Measurements from ENCODE around the gene OSBPL2.

Gene OSBPL2

DNA sequence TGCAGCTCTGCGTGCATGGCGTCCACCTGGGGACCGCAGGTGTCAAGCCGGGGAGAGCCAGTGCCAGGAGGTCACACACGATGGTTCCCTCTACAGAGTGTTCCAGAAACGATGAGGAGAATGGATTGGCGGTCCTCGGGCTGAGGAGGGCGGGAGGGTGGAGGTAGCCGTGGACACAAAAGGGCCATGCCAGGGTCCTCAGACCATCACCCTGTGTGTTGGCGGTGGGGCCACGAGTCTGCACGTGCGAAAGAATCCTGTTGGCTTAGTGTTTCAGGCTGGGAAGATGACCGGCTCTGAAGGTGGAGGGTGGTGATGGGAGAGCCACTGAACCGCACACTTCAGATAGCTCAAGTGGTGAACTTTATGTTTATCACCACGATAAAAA is 31.9 kb upstream of the OSBPL2 start:
- no peak for DNase-seq (ENCODE audit: low read depth)

DNA sequence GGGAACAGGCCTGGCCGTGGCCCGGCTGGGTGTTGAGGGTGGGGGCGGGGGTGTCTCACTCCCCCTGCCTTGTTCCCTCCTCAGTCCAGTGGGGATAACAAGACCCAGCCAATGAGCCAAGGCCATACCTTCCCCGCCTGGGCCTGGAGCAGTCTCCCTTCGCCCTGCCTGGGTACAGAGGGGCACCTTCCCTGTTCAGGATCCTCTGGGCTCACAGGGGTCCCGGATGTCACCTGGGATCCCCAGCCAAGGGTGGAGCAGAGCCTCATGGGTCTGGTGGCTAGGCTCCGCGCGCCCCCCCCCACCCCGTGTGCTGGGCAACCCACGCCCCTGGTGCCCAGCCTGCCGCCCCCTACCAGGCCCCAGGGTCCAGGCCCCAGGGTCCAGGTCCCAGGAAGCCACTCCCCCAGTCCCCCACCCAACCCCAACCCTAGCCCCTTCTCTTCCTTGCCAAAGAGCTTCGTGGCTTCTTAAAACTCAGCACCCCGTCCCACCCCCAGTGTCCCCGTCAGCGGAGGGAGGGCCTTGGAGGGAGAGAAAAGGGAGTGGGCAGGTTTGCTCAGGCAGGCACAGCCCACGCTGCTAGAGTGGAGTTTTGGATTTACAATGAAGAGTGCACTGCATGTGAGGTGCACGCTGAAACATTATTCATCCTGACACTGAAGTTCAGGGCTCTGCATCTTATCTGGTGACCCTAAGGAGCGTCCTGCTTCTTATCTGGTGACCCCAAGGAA is 30.1 kb upstream of the OSBPL2 start:
- DNase-seq (ENCODE audit: low read depth): no peak

DNA sequence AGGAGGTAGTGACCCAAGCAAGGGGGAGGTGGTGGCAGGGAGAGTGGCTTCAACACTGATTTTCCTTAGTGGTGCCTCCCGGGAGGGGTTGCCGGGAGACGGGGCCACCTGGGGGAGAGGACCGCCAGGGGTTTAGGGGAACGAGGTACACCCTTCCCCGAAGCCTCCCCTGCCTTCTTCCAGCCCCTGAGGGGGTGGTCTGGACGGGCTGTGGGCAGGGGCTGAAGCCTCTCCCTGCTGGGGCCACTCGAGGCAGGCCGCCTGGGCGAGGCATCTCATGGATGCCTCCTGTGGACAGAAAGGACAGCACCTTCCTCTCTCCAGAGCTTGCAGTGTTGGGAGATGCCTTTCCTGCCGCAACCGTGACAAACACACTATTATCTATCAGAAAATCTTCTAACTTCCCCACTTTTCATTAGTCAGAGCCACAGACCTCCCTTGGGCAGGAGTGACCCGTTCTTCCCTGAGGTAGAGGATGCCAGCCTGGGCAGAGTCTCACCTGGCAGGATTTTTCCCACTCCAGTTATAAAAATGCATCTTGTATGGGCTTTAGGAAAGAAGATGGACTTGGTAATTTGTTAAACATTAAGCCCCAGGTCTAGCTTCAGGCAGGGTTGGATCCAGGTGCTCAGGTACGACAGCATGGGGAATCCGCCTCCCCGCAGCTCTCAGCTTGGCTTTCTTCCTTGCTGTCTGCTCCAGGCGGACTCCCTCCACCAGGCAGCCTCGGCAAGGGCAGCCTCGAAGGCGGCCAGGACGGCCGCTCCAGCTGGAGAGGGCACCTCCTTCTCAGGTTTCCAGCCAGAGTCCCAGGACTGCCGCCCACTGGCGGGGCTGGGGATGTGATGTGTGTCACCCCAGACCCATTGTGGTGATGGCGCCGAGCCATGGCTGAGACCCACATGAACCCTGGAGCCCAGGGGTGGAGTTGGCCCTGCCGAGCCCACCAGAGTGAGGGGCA is 29.2 kb upstream of the OSBPL2 start:
- DNase-seq (ENCODE audit: low read depth): no peak

GRCh38 chr20:62209850-62210495 is 28.3 kb upstream of the OSBPL2 start:
- no peak for DNase-seq (ENCODE audit: low read depth)

- DNase-seq (ENCODE audit: low read depth): no peak
Observed at GRCh38 chr20:62210496-62210855, 27.8 kb upstream of the OSBPL2 start.

- no peak for DNase-seq (ENCODE audit: low read depth)
Observed at GRCh38 chr20:62211216-62211615, 27.1 kb upstream of the OSBPL2 start.

DNA sequence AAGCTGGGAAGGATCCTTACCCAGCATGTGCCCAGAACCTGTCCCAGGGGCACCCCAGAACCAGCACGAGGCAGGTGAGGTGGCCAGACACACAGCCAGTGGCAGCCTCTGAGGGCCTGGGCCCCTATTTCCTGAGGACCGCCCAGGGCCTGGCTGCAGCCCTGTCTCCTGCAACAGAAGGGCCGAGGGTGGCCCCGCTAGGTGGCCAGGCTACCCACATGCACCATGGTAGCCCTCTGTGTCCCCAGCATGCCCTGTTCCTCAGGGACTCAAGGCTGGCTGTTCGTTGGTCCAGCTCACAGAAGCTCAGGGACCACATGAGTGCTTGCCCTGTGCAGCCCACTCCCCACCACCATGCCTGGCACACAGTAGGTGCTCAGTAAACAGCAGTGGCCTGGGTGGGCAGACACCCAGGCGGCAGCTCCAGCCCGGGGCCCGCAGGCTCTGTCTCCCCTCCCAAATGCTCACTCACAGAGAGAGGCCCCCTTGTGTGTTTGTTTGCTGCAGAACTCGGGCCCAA is 26.5 kb upstream of the OSBPL2 start:
- DNase-seq (ENCODE audit: low read depth): no peak

DNA sequence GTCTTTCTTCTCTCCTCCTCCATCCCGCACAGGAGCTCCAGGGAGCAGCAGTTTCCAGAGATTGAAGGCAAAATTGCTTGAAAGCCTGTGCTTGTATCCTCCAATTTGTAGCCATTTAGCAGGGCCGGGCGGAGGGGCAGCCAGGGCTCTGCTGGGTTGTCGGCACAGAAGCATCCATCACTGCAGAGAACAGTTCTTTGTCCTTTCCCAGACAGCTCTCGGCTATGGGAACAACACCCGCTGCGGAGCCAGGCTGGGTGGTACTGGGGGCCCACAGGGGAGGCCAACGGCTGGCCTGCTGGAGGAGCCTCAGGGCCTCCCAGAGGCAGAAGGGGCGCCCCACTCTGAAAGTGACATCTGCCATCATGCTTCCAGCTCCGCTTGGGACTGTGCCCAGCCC is 26.0 kb upstream of the OSBPL2 start:
- DNase-seq (ENCODE audit: low read depth): no peak

GRCh38 chr20:62214067-62214466 is 24.3 kb upstream of the OSBPL2 start:
- DNase-seq (ENCODE audit: low read depth): no peak

DNA sequence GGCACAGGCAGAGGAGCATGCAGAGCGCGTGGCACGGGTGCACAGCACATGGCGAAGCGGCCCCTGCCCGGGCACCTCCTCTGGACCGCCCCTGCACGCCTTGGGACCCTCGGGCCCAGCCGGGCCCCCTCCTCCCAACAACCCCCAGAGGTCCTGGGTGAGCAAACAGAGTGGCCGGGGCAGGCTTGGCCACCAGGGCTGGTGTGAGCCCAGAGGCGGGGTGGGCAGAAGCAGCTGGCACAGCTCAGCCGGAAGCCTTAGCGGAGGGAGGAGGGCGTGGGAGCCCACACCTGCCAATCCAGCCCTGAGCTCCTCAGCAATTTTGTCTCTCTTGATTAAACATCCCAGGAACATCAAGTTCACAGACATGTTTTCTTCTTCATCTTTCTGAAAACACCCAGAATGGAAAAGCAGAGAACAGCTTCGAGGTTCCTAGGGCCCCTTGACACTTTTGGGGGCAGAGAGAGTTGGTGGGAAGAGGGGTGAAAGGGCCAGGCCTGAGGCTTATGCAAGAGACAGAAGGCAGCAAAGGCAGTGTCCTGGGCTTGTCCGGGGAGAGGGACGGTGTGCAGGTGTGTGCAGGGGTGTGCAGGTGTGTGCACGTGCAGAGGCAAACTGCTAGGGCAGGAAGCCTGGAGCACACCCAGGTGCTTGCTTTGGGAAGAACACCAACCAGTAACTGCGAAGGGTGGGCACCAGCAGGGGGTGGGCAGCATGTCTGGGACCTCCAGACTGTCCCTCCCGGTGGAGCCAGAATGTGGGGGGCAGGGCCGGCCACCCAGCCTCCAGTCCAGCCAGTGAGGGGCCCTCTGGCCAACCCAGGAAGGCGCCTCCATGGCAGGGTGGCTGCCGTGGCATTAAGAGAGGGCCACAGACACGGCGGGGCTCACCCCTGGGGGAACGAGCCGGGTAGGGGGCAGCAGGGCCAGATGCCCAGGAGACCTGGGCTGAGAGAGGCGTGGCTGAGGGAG is 23.0 kb upstream of the OSBPL2 start:
- no peak for DNase-seq (ENCODE audit: low read depth)

GRCh38 chr20:62215991-62216635 is 22.2 kb upstream of the OSBPL2 start:
- DNase-seq (ENCODE audit: low read depth): no peak

DNA sequence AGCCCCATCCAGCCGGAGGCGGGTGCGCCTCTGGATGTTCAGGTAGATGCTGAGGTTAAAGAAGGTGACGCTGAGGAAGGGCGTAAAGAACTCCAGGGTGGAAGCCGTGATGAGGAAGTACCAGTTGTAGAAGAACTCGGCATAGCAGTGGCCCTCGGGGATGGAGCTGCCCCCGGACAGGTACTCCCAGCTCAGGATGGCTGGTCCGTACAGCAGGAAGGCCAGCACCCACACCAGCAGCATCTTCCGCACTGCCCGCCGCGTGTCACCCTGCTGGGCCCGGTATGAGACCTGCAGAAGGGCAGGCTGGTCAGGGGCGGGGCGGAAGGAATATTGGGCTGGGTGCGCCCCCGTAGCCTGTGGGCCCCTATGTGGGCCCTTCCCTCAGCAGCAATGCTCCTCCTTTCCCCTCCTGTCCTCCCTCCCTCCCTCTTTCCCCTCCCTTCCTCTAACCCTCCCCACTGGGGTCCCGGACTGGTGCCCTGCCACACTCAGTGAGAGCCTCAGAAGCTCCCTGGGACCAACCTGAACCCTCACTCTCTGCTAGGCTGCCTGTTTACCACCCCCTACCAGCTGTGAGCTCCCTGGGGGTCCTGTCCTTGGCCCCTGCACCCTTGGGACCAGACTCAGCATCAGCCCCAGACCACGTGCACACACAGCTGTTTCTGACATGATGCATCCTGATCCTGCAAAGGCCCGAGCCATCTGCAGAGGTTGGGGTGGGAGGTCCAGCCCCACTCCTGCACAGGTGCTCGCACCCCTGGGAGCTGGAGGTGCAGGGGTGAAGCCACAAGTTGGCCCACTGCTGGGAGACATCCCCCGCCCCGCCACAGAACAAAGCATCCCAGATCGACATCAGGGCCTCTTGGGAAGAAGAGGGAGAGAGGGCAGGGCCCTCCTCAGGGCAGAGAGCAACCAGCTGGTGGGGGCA is 21.4 kb upstream of the OSBPL2 start:
- no peak for DNase-seq (ENCODE audit: low read depth)

- no peak for DNase-seq (ENCODE audit: low read depth)
Observed at GRCh38 chr20:62217913-62218773, 20.2 kb upstream of the OSBPL2 start.

- DNase-seq (ENCODE audit: low read depth): peak; percentile 23
Observed at GRCh38 chr20:62219101-62219991, 19.0 kb upstream of the OSBPL2 start.

DNA sequence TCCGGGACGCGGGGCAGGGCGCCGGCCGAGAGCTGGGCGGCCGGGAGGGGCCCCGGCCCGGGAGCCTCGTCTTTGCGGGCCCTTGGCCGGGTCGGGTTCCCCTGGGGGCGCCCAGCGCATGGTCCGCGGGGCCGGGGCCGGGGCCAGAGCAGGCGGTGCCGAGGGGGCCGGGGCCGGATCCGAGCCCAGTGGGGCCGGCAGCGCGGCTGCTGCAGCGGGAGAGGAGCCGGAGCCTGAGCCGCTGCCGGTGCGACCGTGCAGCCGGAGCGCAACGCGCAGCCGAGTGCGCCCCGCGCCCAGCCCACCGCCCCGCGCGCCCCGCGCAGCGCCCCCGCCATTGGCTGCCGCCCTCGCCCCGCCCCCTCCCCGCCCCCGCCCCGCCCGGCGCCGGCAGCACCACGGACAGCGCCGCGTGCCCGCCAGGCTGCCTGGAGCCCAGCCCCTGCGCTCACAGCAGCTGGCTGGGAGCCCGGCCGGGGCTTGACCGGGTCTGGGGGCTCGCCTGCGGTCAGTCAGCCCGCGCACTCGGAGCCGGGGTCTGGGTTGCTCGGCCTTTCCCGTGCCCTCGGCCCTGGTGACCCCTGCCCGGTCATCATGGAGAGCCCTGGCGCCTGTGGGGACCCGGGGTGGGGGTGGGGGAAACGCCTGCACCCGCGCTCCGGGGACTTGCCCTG is 18.2 kb upstream of the OSBPL2 start, which contains the start of gene HRH3:
Gene HRH3 (minus strand): TSS at position 287 of the 674 bp plus-strand sequence. CDS start 308 bp downstream, outside the sequence.
- DNase-seq (ENCODE audit: low read depth): no peak

- no peak for DNase-seq (ENCODE audit: low read depth)
Observed at GRCh38 chr20:62220666-62221568, 17.4 kb upstream of the OSBPL2 start.
